ENCODE results near the gene ABHD17B.

DNA sequence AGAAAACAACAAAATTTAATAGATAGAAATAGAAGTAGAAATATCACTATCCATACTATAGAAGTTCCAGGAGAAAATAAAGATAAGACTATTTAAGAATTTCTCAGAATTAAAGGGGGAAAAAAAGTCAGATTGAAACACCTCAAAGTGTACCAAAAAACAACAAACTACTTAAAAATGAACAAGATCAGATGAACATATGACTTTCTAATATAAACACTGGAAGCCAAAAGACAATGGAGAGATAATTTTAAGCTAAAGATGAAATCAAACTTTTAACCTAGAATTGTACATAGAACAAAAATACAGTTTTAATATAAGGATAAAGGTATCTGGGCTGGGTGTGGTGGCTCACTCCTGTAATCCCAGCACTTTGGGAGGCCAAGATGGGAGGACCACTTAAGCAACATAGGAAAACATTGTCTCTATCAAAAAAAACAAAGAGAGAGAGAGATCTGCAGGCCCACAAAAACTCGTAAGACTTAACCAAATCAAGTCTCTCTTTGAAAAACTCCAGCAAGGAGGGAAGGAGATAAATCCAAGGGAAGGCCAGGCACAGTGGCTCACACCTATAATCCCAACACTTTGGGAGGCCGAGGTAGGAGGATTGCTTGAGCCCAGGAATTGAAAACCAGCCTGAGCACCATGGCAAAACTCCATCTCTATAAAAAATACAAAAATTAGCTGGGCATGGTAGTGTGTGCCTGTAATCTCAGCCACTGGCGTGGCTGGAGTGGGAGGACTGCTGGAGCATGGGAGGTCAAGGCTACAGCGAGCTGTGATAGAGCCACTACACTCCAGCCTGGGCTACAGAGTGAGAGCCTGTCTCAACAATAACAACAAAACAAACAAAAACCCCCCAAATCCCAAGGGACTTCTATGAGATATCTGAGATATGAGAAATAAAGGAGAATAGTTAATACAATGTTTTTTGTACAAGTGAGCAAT lies 32.4 kb downstream of the ABHD17B start:
- TF ChIP-seq, protein P1, sequence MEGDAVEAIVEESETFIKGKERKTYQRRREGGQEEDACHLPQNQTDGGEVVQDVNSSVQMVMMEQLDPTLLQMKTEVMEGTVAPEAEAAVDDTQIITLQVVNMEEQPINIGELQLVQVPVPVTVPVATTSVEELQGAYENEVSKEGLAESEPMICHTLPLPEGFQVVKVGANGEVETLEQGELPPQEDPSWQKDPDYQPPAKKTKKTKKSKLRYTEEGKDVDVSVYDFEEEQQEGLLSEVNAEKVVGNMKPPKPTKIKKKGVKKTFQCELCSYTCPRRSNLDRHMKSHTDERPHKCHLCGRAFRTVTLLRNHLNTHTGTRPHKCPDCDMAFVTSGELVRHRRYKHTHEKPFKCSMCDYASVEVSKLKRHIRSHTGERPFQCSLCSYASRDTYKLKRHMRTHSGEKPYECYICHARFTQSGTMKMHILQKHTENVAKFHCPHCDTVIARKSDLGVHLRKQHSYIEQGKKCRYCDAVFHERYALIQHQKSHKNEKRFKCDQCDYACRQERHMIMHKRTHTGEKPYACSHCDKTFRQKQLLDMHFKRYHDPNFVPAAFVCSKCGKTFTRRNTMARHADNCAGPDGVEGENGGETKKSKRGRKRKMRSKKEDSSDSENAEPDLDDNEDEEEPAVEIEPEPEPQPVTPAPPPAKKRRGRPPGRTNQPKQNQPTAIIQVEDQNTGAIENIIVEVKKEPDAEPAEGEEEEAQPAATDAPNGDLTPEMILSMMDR (IDR thresholded peaks at IDR 0.05), result no peak
- no peak for TF ChIP-seq POLR2AphosphoS5 (IDR thresholded peaks at IDR 0.05)
- TF ChIP-seq POLR2A (IDR thresholded peaks at IDR 0.05), result no peak

Data from breast epithelium (tissue), 3 donors.